NOMO-1 (cell line): ENCODE data around the gene FGGY.

Experiments
- DNase-seq, 2 experiments: peaks; one replicate each; lab custom pipeline; 2025; ENCODE audit not compliant: unreplicated experiment in 2 of 2; lab: John Stamatoyannopoulos, UW

The FGGY gene

DNA sequence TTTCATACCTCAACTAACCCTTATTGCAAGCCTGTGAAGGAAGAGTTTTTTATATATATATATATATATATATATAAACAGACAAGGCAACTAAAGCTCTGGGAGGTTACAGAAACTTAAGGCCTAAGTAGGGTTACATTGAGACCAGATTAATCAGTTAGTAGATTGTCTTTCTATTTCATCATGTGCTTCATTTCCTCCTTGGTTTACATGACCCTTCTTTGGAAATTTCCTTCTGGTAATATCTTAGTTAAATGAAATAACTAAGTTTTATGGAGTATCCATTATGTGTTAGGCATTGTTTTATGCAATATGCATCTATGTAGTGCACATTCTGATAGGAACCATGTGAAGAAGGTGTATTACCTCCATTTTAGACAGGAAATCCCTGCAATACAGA, 112.7 kb downstream of the FGGY start:
- peak in 1 of 2 experiments; percentile 9 for DNase-seq

DNA sequence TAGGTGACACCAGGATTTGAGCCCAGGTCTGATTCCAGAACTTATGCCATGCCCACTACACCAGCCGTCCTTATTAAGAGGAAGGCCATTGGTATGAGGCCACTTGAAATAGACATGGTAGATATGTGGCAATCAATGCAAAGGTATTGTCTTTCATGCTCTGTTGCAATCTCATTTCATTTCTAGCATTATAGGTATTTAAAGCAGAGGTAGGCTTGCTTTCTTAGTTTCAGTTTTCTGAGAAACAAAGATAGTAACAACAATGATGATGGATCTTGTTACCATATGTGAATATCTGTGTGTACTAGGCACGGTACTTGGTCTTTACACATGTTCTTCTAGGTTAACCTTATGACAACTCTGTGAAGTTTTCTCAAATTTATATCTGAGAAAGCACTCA, 113.1 kb downstream of the FGGY start:
- no peak for DNase-seq

DNA sequence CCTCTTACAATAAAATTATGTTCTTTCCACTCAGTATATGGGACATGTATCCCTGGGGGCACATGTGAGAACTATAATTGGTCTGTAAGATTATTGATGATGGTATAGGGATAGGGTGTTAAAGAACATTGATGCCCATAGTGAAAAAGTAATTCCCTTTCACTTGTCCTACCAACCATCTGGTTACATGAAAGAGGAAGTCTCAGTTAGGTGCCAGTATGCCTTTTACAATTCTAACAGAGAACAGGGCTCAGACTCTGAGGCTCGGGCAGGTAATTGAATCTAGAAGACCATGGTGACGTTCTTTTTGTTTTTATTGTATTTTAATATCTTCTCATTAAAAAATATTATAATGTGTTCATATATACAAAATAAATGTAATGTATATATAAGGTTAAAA, 113.6 kb downstream of the FGGY start:
- peak in 1 of 2 experiments; percentile 16 for DNase-seq

DNA sequence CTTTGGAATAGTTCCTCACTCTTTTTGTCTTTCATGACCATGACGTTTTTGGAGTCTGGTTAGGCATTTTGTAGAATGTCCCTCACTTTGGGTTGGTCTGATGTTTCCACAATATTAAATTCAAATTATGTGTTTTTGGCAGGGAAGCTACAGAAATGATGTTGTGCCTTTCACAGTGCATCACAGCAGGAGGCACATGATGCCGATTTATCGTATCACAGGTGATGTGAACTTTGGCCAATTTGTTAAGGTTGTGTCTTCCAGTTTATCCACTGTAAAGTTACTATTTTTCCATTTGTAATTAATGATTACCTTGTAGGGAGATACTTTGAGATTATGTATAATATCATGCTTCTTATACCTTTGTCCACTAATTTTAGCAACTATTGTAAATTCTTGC, 114.3 kb downstream of the FGGY start:
- DNase-seq, result no peak

DNA sequence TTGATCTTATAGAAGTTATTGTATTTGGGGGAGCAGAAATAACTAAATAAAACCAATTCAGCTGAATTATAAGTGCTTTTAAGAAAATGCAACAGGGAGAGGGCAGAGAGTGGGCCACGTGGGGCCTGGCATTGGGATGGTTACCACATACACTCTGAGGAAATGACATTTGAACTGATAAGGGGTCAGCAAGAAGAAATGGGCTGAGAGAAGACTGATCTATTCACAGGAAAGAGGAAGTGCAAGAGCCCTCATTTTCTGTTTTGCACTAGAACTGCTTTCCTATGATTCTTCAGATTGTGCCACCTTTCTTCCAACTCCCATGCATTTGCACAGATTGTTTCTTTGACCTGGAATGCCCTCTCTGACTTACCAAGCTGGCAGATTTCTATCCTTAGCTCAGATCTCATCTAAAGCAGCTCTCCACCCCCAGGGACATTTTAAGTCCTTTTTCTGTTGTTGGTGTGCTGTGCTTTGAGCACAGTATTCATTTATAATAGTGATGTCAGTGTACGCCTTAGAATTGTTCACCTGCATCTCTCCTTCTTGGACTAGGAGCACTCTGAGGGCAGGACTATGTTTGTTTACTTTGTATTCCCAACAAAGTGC, 115.9 kb downstream of the FGGY start:
- DNase-seq, result peak; percentile 68 to 77

DNA sequence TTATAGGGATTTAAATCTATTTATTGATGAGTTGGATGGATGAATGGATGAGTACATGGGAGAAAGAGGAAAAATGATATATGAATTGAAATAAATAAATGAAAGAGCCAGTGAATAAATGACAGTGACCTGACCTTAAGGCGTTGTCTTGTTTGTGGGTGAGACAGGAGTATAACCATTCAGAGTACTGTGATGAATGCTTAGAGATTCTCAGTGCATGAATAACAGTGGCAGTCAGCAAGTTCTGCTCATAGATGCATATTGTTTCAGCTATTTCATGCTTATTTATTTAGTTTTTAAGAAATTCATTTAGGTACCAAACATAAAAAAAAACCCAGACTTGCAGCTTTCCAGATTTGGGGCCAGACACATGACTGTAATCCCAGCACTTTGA, 116.4 kb downstream of the FGGY start:
- DNase-seq, result no peak

DNA sequence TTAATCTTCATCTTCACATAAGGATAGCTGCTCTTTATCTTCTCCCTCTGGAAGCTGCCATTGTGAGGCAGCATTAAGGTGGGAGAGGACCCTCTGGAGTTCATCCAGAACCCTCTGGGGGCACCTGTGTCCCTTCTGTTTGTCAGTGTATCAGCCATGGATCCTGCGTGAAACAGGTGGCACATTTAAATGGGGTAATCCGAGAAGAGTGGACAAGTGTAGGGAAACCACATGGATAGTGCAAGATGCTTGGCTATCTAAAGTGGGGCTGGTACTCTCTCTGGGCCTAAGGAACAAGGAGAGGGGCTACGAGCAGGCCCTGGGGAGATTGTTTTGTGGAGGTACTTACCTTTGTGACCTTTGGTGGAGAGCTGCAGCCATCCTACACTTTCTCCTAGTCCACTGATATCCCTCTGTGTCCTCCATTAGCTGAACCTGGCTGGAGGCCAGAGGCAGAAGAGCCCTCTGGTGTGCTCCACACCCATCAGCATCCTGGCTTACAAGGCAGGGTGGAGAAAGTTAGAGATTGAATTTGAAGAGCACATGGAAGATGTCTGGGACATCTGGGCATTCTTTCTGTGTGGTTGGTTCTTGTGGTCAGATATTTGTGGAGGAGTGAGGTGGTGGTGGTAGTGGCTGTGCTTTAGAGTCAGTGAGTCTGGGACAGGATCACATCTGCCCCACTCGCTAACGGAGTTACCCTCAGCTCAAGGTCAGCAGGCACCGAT, 117.7 kb downstream of the FGGY start:
- DNase-seq, result no peak

DNA sequence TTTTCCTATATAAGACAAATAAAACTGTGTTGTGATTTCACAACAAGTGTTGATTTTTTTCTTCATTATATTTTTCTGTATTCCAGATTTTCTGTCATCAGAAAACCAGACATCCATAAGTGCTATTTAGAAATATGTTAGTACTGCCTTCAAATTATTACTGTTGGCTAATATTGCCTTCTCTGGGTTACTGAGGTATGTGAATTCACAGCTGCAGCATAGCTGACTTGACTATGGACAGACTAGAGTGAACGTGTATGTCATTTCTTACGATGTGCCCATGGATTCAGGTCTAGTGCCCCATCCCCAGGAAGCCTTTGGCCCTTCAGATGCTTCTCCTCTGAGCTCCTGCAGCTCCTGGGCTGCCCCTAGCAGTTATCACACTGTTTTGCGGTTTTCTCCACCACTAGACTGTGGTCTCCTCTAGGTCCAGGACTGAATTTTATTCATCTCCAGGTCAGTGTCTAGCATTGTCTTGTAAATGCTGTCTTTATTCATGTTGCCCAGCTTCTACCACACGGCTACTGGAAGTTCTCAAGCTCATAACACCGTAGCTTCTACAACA, 118.5 kb downstream of the FGGY start:
- no peak for DNase-seq

DNA sequence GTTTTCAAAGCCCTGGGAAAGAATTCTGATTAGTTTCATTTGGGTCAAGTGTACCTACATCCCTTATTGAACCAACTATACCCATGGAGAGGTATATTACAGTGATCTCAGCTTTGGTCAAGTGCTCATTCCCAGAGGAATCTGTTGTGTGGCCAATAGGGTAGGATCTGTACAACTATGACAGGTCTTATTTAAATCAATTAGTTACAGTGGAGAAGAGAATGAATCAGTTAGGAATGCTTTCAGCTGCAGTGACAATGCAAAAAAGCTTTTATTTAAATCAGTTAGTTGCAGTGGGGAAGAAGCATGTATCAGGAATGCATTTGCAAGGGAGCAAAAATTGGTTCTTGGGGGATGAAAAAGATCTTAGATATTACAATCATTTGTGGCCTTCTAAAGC, 119.0 kb downstream of the FGGY start:
- DNase-seq, result no peak

DNA sequence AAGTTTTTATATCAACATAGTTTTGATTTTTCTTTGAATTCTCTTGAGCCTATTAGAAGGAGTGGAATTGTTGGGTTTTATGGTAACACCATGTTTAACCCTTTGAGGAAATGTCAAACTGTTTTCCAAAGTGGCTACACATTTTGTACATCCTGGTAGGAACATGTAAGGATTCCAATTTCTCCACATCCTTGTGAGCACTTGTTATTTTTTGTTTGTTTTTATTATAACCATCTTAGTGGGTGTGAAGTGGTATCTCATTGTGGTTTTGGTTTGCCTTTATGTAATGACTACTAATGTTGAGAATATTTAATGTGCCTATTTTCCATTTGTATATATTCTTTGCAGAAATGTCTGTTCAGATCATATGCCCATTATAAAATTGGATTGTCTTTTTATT, 120.5 kb downstream of the FGGY start:
- DNase-seq, result no peak

DNA sequence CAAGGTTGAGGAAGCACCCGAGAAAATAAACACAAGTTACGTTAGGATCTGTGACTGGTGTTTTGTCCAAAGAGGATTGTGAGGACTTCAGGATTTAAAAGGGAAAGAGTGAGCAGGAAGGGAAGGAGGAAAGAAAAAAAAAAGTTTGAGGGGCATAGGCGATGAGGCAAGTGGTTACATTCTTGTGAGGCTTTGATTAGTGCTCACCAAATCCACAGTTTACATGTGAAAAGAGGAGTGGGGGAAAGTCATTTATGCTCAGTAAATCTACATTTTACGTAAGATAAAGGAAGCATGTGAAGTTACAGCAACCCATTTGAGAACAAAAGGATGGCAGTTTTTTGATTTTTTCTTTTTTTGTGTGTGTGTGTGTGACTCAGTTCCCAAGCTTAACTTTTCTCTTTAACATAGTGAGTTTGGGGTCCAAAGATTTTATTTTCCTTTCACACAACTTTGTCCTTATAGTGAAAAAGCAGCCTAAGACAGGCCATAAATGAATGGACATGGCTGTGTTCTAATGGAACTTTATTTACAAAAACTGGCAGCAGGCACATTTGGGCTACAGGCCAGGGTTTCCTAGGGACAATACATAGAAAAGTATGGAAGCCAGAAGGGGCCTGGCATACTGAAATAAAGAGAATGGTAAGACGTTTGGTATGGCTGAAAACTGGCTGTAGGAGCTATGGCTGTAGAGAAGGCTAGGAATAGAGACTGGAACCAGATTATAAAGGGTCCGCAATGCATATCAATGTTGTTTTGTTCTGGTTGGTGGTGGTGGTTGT, 121.7 kb downstream of the FGGY start:
- DNase-seq, result no peak

DNA sequence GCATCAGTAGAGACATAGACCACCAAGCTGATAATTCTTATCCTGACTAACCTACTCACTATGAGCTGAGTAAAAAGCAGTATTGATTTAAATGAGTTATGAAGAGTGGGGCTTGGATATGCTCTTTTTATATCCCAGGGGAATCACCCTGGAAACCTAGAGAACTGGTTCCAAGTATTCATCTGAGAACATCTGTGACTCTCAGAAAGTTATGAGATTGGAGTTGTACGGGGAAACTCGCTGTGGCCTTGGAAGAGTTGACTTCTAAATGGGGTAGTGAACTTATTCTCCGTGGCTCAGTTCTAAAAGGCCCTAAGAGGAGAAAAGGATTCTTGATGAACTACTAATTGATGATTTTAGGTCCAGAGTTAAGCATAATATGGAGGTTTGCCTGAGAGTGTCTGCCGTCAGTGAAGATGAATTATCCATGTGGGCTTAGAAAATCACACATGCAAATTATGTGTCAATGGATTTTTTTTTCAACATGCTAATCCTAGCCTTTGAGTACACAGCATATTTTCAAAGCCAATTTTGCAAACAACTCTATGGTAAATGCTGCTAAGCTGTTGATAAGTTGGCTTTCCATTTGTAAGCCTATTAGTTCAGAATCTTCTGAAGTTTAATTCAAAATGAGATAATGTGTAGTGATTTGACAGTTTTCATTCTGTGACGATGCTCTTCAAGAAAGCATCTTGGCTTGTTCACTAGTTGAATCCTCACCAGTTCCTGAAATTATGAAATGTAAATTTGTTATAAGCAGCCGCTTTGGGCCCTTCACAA, 122.7 kb downstream of the FGGY start:
- no peak for DNase-seq

DNA sequence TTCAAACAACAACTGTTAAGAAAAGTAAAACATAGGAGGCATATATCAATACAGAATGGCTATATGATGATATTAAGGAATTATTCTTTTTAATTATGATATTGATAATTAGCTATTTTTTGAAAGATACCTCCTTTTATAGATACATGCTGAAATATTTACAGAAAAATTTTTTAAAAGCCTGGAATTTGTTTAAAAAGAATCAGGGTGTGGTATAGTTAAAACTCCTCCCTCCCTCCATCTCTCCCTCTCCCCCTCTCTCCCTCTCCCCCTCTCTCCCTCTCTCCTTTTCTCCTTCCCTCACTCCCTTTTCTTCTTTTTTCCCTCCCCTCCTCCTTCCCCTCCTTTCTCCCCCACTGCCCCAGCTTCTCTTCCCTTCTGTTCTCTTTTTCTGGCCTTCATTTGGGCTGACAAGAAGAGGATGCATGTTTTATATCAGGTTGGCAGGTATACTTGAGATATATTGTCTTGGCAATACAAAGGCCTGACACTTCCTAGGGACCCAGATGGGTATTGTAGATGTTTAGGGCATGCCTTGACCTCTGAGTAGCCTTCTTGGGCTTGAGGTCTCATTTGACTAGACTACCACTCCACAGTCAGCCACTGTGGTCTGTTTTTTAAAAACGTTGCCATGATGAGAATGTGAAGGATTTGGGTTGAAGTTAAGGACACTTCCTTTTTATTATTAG, 124.5 kb downstream of the FGGY start:
- no peak for DNase-seq

DNA sequence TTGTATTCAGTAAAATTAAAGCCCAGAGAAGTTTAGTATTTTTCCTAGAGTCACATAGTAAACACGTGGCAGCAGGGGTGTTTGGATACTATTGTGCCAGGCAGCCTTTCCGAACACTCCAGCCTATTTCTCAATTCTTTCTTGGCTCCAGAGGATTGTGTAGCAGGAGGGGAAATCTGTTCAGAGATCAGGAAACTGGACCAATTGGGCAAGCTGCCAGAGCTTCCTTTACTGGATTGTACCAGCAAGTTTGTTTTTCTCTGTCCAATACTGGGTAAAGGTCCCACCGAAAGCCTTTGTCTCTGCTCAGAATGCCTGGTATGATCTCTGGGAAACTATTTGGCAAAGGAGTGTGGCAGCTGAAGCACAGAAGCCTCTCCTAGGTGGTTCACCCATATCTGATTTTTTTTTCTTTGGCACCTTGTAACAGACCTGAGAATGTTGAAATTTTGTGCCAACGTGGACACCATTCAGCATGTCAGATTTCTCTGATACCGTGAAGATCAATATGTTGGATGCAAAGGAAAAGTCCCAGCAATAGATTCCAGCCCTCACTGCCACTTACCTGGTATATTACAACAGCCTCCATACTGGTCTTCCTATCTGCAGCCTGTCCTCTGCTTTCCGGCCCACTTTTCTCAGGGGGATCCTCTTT, 126.2 kb downstream of the FGGY start:
- DNase-seq, result no peak

DNA sequence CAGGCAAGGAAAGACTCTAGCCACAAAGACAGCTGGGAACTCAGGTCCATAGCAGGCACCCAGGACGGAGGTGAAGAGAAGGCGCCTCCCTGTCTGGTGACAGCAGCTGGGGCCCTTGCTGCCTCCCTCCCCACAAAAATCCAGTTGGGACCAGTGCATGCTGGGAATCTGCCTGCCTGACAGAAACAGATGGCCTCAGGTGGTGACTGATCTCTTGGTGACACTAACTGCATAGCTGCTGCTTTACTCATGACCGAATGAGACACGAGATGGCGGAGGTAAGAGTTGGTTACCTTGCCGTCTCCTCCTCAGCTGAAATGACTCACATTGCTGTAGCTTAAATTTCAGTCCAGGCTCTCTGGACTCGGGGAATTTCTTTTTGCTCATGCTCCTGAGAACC, 130.3 kb downstream of the FGGY start:
- no peak for DNase-seq

DNA sequence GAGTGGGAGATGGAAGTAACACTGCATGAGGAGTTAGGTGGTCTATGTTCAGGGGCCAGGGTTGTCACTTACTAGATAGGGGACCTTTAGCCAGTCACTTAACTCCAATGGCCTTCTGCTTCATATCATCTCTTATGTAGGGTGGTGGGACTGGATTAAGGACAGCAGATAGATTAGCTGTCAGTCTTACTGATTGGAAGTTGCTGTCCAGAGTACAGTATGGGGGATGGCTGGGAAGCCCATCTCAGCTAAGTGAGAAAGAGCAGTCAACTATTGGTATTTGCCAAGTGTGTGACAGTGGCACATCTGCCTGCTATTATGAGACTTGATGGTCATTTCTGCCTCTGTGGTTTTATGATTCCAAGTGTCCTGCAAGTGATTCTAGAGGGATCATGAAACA, 130.9 kb downstream of the FGGY start:
- no peak for DNase-seq

DNA sequence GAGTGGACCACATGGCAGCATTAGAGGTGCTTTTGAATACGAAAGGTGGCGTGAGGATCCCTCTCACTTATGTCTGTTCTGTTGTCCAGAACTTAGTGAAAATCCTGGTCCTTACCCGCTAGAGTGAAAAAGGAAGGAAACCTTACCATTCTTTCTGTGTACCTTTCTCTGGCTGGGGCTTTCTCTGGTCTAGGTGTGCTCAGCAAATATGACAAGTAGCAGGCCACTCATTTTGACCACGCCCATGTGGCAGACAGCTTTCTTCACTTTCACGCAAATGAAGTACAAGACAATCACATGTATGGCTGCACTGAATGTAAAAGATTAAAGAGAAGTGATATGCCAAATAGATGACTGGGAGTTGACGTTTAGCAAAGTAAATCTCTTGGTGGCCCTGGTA, 131.9 kb downstream of the FGGY start:
- no peak for DNase-seq

DNA sequence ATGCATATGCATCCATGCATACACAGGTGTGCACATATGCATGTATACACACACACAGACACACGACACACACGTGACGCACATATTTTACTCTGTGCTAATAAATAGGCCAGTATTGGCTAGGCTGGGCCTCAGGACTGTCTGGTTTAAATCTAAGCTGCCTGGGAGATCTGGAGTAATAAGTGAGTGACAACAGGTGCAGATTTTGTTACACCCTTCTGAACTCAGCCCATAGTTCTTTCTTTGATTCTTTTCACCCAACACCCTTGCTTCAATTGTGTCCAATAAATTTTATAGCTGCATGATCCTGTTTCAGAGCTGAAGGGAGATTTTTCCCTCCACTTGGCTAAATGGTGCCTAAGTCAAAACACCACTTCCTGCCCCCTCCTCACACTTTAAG, 132.8 kb downstream of the FGGY start:
- no peak for DNase-seq

DNA sequence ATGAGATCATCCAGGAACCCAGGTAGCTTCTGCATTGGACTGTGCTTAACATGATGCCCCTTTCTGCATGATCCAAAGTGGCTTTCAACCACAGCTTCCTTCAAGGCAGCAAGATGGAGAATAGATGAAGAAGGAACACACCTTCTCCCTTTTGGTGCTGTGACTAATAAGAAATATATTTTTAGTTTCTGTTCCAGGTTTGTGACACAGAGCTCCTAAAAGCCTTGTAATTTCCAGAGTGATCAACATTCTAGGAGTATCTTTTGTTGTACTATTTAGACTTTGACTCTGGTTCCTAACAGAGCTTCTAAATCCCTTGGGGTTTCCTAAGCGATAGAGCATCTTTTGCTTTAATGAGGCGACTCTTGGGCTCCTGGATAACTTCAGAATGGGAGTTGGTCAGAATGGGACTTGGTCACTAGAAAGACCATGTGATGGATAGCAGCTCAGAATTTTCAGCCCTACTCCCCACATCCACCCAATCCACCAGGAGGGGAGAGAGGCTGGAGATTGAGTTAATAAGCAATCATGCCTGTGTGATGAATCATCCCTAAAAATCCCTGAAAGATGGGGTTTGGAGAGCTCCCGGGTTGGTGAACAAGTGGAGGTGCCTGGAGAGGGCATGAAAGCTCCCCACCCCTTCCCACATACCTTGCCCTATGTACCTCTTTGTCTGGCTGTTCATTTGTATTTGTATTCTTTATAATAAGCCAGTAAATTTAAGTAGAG, 134.8 kb downstream of the FGGY start:
- DNase-seq, result no peak
